Smooth muscle cell of the umbilical artery (primary cell): ENCODE results near the gene KCNH1. TPM values are rescaled to one million over a fixed set of nuclear protein-coding genes. Genes with fewer than 3 reads are reported as not detected.

ENCODE experiments used
- total RNA-seq: library from RNA; depleted of rRNA; stranded (reverse); fragments of >200 nt; gene quantifications from 2 replicates; pipeline ENCODE4 v1.2.3, GENCODE V29; 2014

Gene KCNH1, protein sequence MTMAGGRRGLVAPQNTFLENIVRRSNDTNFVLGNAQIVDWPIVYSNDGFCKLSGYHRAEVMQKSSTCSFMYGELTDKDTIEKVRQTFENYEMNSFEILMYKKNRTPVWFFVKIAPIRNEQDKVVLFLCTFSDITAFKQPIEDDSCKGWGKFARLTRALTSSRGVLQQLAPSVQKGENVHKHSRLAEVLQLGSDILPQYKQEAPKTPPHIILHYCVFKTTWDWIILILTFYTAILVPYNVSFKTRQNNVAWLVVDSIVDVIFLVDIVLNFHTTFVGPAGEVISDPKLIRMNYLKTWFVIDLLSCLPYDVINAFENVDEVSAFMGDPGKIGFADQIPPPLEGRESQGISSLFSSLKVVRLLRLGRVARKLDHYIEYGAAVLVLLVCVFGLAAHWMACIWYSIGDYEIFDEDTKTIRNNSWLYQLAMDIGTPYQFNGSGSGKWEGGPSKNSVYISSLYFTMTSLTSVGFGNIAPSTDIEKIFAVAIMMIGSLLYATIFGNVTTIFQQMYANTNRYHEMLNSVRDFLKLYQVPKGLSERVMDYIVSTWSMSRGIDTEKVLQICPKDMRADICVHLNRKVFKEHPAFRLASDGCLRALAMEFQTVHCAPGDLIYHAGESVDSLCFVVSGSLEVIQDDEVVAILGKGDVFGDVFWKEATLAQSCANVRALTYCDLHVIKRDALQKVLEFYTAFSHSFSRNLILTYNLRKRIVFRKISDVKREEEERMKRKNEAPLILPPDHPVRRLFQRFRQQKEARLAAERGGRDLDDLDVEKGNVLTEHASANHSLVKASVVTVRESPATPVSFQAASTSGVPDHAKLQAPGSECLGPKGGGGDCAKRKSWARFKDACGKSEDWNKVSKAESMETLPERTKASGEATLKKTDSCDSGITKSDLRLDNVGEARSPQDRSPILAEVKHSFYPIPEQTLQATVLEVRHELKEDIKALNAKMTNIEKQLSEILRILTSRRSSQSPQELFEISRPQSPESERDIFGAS
- 0.14 and 1.5 TPM in 2 replicates for total RNA-seq

DNA sequence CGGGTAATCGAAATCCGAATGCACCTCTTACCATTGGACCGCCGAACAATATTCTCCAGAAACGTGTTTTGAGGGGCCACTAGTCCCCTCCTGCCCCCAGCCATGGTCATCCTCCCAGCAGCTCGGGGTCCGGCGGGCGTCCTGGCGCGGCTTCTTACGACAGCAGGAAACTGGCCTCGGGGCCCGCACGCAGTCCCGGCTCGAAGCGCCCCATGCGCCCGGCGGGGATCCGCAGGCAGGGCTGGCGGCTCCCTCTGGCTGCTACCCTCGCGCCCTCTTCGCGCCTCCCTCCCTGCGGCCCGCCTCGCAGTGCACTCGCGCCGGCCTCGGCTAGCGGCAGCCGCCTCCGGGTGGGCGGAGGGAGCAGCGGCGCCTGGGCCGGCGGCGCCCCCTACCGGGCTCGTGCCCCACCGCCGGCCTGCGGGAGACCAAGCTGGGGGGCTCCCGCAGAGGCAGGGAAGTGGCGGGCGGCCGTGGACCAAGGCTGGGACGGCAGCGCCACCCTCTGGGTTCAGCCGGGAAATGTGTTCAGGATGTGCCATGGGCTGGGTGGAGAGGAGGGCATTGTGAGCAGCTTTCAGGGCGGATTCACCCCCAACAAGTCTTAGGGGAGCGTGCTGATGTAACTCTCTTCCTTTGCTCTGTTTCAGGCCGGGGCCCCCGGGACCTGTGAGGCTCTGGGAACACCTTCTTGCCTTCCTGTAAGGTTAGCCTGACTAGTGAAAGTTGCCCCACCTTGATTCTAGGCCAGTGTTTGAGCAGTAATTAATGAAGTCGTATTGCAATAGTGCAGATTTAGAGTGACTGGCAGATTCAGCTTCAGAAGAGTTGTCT is at the start of gene KCNH1:
Gene KCNH1 (minus strand): TSS at position 313 of the 834 bp plus-strand sequence. CDS start 203 bp downstream, at position 110.

Other genes with a start within 250 kb of the KCNH1 start
- gene RCOR3, start 125.2 kb upstream of the KCNH1 start, total RNA-seq = 16.6 and 24.2 TPM in 2 replicates
- gene TRAF5, start 192.7 kb upstream of the KCNH1 start, total RNA-seq = 24.3 and 27.5 TPM in 2 replicates